Activated CD8-positive, alpha-beta T cell treated with anti-CD3 and anti-CD28 coated beads for 36 hours (primary cell): ENCODE measurements around the gene BDKRB2. TPM values are rescaled to one million over a fixed set of nuclear protein-coding genes. Genes with fewer than 3 reads are reported as not detected.

Experiments
- ATAC-seq: fragments of 200-7000 bp; cut with Tn5 transposase; one replicate; pipeline ENCODE4 v1.10.0; 2021; ENCODE audit warnings: mild to moderate bottlenecking, moderate library complexity
- CTCF ChIA-PET: fragments of 350-600 bp; sonication (Branson Sonifier 250); formaldehyde crosslinking; loops from one replicate; lab custom pipeline; 2021; ENCODE audit warnings: antibody characterized with exemption; lab: Charles Lee
- POLR2A ChIA-PET: fragments of 350-600 bp; sonication (Branson Sonifier 250); formaldehyde crosslinking; loops from one replicate; lab custom pipeline; 2021; ENCODE audit warnings: antibody characterized with exemption; lab: Charles Lee
- DNase-seq: peaks from one replicate; pipeline ENCODE4 v3.0.0-alpha.2; 2020
- H3K27ac Mint-ChIP-seq: one replicate; pipeline ENCODE4 v1.8.0; 2021; ENCODE audit warnings: mild to moderate bottlenecking, mixed read lengths
- H3K27me3 Mint-ChIP-seq: one replicate; pipeline ENCODE4 v1.8.0; 2021; ENCODE audit warnings: mixed read lengths
- H3K36me3 Mint-ChIP-seq: one replicate; pipeline ENCODE4 v1.8.0; 2021; ENCODE audit warnings: low read depth, mixed read lengths
- H3K4me1 Mint-ChIP-seq: one replicate; pipeline ENCODE4 v1.8.0; 2021; ENCODE audit warnings: low read depth, mixed read lengths
- H3K4me3 Mint-ChIP-seq: one replicate; pipeline ENCODE4 v1.8.0; 2021; ENCODE audit warnings: mild to moderate bottlenecking, moderate library complexity, mixed read lengths
- H3K9me3 Mint-ChIP-seq: one replicate; pipeline ENCODE4 v1.8.0; 2021; ENCODE audit warnings: mixed read lengths
- intact Hi-C: fragments of 100-400 bp; cut with micrococcal nuclease; formaldehyde crosslinking; loops from one replicate; pipeline ENCODE4 v1.10.0; 2022
- total RNA-seq, 2 experiments: library from RNA; stranded (reverse); gene quantifications; one replicate each; pipeline ENCODE4 v1.2.3, GENCODE V29; 2021
- TF ChIP-seq, protein P1 (sequence below): fragments of 200-600 bp; IDR thresholded peaks from one replicate; pipeline ENCODE4 v1.8.0; 2022; ENCODE audit warnings: antibody characterized with exemption, mild to moderate bottlenecking

The BDKRB2 gene
- total RNA-seq, 2 experiments from 2014 or later, result not detected

DNA sequence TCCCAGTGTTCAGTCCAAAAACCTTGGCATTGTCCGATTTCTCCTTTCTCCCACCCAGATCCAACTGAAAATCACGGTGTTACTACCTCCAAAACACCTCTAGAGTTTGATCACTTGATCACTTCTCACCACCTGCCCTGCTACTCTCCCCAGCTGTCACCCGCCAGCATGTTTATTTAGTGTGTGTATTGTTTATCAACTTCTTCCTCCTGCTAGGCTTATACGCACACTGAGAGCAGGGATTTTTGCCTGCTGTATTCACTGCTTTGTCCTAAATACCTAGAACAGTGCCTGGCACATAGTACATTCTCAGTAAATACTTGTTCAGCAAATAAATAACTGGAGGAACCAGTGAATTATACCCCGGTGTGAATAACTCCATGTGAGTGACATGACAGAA is 56.4 kb downstream of the BDKRB2 start:
- Mint-ChIP-seq H3K27me3 (peaks cover 16% of the 10 kb centered on the region), H3K9me3 (no peaks in the 10 kb centered on the region), H3K4me1 (no peaks in the 10 kb centered on the region), H3K4me3 (no peak overlapping the region), H3K36me3 (no peaks in the 10 kb centered on the region), H3K27ac (no peak overlapping the region)
- POLR2A ChIA-PET, result no interaction called here
- TF ChIP-seq, protein P1, sequence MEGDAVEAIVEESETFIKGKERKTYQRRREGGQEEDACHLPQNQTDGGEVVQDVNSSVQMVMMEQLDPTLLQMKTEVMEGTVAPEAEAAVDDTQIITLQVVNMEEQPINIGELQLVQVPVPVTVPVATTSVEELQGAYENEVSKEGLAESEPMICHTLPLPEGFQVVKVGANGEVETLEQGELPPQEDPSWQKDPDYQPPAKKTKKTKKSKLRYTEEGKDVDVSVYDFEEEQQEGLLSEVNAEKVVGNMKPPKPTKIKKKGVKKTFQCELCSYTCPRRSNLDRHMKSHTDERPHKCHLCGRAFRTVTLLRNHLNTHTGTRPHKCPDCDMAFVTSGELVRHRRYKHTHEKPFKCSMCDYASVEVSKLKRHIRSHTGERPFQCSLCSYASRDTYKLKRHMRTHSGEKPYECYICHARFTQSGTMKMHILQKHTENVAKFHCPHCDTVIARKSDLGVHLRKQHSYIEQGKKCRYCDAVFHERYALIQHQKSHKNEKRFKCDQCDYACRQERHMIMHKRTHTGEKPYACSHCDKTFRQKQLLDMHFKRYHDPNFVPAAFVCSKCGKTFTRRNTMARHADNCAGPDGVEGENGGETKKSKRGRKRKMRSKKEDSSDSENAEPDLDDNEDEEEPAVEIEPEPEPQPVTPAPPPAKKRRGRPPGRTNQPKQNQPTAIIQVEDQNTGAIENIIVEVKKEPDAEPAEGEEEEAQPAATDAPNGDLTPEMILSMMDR, result no peak
- DNase-seq (no peak), ATAC-seq (no peak)
- CTCF ChIA-PET, result interaction anchor here (4.2 kb wide), 1 partner anchor 13 kb away, joined by 23 read pairs; no protein-coding TSS in a partner anchor
- intact Hi-C loops, result no loop called here

DNA sequence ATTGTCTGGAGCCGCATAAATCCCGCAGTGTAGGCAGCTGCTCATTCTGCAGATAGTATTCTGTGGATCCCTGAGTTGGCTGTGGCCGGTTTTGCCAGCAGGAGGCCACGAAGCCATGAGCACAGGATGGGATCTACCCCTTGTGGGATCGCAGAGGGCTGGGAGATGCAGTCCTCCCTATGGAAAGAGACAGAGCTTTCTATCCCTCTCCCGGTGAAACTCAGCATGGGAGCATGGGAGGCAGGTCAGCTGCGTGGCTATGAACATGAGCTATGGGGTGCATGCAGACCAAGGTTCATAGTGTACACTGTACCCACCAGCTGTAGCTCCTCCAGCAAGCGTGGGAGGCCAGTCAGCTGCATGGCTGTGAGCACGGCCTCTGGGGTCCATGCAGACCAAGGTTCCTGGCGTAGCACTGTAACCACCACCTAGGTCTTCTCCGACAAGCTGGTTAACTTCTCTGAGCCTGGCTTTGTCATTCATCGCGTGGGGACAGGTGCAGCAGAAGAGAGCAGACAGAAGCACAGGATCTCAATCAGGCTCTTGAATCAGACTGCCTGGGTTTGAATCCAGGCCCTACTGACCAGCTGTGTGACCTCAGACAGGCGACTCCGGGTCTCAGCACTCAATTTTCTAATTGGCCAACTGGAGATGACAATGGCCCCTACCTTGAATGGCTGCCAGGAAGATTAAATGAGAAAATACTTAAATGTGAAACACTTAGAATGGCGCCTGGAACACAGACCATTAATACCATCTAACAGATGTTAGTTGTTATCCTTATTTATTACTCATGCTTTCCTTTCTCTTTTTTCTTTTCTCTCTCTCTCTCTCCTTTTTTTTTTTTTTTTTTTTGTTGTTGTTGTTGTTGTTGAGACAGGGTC is 57.4 kb downstream of the BDKRB2 start:
- no peak for ATAC-seq
- CTCF ChIA-PET, result interaction anchor here (0.8 to 4.2 kb wide), 2 partner anchors 12 to 162 kb away, joined by 3 to 23 read pairs; no protein-coding TSS in a partner anchor
- H3K27ac Mint-ChIP-seq, result no peak overlapping the region
- TF ChIP-seq, protein P1, result no peak
- H3K36me3 Mint-ChIP-seq, result no peaks in the 10 kb centered on the region
- peaks cover 16% of the 10 kb centered on the region for H3K27me3 Mint-ChIP-seq
- POLR2A ChIA-PET, result no interaction called here
- no peak for DNase-seq
- H3K4me1 Mint-ChIP-seq, result no peaks in the 10 kb centered on the region
- intact Hi-C loops, result no loop called here
- H3K9me3 Mint-ChIP-seq, result no peaks in the 10 kb centered on the region
- no peak overlapping the region for H3K4me3 Mint-ChIP-seq

DNA sequence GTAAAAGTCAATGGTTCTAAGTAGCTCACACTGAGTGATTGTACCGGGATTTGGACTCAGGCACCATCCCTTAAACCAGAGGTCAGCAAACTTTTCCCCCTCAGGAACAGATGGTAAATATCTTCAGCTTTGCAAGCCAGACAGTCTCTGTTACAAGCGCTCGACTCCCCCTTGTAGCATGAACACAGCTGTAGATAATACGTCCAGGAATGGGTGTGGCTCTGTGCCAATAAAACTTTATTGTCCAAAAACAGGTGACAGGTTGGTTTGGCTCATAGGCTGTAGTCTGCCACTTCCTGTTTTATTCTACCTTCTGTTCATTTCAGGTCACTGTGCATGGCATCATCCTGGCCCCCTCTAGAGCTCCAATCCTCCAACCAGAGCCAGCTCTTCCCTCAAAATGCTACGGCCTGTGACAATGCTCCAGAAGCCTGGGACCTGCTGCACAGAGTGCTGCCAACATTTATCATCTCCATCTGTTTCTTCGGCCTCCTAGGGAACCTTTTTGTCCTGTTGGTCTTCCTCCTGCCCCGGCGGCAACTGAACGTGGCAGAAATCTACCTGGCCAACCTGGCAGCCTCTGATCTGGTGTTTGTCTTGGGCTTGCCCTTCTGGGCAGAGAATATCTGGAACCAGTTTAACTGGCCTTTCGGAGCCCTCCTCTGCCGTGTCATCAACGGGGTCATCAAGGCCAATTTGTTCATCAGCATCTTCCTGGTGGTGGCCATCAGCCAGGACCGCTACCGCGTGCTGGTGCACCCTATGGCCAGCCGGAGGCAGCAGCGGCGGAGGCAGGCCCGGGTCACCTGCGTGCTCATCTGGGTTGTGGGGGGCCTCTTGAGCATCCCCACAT is 58.9 kb downstream of the BDKRB2 start:
- ChIA-PET CTCF (interaction anchor here (0.7 to 1.1 kb wide), 3 partner anchors 12 to 165 kb away, joined by 3 to 5 read pairs (median 3); no protein-coding TSS in a partner anchor), POLR2A (no interaction called here)
- TF ChIP-seq, protein P1, result no peak
- Mint-ChIP-seq H3K9me3 (no peaks in the 10 kb centered on the region), H3K27ac (no peak overlapping the region), H3K36me3 (no peaks in the 10 kb centered on the region), H3K4me3 (no peak overlapping the region), H3K27me3 (peaks cover 11% of the 10 kb centered on the region), H3K4me1 (no peaks in the 10 kb centered on the region)
- no peak for DNase-seq
- intact Hi-C loops, result no loop called here
- no peak for ATAC-seq

DNA sequence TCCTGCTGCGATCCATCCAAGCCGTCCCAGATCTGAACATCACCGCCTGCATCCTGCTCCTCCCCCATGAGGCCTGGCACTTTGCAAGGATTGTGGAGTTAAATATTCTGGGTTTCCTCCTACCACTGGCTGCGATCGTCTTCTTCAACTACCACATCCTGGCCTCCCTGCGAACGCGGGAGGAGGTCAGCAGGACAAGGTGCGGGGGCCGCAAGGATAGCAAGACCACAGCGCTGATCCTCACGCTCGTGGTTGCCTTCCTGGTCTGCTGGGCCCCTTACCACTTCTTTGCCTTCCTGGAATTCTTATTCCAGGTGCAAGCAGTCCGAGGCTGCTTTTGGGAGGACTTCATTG is 59.5 kb downstream of the BDKRB2 start:
- intact Hi-C loops, result no loop called here
- TF ChIP-seq, protein P1, result no peak
- Mint-ChIP-seq H3K27ac (no peak overlapping the region), H3K36me3 (no peaks in the 10 kb centered on the region), H3K4me1 (no peaks in the 10 kb centered on the region), H3K9me3 (no peaks in the 10 kb centered on the region), H3K4me3 (no peak overlapping the region), H3K27me3 (peaks cover 11% of the 10 kb centered on the region)
- ChIA-PET CTCF (interaction anchor here (1.0 kb wide), 1 partner anchor 166 kb away, joined by 3 read pairs; no protein-coding TSS in a partner anchor), POLR2A (no interaction called here)
- no peak for ATAC-seq
- no peak for DNase-seq
